ENCODE measurements around the gene MYO10. TPM values are rescaled to one million over a fixed set of nuclear protein-coding genes. Genes with fewer than 3 reads are reported as not detected.

Gene MYO10
- total and polyA plus RNA-seq, 2 experiments from 2014 or later, result 119 to 276 TPM

GRCh38 chr5:16763211-16763610 is 172.9 kb downstream of the MYO10 start:
- Mint-ChIP-seq H3K4me1 (peaks cover 12% of the 10 kb centered on the region; the same call in 2 of the 3 replicates), H3K27me3 (ENCODE audit: insufficient read depth, low read depth, poor library complexity) (no peaks in the 10 kb centered on the region), H3K9me3 (no peaks in the 10 kb centered on the region), H3K4me3 (no peak overlapping the region), H3K36me3 (ENCODE audit: low read depth) (peaks cover 44% of the 10 kb centered on the region; the same call in 2 of the 3 replicates), H3K27ac (no peak overlapping the region)
- H3F3A ChIP-seq (replicated peaks; ENCODE audit: low read depth), result no peaks in the 10 kb centered on the region
- TF ChIP-seq ZNF462 (CRISPR knock-in tag; IDR thresholded peaks at IDR 0.05), result no peak
- TF ChIP-seq CREB1 (CRISPR knock-in tag; IDR thresholded peaks at IDR 0.05; ENCODE audit: low read depth), result no peak
- no peak for TF ChIP-seq POLR2AphosphoS5 (IDR thresholded peaks at IDR 0.05; ENCODE audit: low read depth)
- TF ChIP-seq, protein P1, sequence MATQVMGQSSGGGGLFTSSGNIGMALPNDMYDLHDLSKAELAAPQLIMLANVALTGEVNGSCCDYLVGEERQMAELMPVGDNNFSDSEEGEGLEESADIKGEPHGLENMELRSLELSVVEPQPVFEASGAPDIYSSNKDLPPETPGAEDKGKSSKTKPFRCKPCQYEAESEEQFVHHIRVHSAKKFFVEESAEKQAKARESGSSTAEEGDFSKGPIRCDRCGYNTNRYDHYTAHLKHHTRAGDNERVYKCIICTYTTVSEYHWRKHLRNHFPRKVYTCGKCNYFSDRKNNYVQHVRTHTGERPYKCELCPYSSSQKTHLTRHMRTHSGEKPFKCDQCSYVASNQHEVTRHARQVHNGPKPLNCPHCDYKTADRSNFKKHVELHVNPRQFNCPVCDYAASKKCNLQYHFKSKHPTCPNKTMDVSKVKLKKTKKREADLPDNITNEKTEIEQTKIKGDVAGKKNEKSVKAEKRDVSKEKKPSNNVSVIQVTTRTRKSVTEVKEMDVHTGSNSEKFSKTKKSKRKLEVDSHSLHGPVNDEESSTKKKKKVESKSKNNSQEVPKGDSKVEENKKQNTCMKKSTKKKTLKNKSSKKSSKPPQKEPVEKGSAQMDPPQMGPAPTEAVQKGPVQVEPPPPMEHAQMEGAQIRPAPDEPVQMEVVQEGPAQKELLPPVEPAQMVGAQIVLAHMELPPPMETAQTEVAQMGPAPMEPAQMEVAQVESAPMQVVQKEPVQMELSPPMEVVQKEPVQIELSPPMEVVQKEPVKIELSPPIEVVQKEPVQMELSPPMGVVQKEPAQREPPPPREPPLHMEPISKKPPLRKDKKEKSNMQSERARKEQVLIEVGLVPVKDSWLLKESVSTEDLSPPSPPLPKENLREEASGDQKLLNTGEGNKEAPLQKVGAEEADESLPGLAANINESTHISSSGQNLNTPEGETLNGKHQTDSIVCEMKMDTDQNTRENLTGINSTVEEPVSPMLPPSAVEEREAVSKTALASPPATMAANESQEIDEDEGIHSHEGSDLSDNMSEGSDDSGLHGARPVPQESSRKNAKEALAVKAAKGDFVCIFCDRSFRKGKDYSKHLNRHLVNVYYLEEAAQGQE (IDR thresholded peaks at IDR 0.05; ENCODE audit: unreplicated experiment), result no peak
- no peak for TF ChIP-seq JUNB (IDR thresholded peaks at IDR 0.05; ENCODE audit: unreplicated experiment)
- TF ChIP-seq, protein P2, sequence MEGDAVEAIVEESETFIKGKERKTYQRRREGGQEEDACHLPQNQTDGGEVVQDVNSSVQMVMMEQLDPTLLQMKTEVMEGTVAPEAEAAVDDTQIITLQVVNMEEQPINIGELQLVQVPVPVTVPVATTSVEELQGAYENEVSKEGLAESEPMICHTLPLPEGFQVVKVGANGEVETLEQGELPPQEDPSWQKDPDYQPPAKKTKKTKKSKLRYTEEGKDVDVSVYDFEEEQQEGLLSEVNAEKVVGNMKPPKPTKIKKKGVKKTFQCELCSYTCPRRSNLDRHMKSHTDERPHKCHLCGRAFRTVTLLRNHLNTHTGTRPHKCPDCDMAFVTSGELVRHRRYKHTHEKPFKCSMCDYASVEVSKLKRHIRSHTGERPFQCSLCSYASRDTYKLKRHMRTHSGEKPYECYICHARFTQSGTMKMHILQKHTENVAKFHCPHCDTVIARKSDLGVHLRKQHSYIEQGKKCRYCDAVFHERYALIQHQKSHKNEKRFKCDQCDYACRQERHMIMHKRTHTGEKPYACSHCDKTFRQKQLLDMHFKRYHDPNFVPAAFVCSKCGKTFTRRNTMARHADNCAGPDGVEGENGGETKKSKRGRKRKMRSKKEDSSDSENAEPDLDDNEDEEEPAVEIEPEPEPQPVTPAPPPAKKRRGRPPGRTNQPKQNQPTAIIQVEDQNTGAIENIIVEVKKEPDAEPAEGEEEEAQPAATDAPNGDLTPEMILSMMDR (conservative IDR thresholded peaks at IDR 0.05; ENCODE audit: low read depth in 2 of 2), result no peak
- no peak for TF ChIP-seq STAT1 (IDR thresholded peaks at IDR 0.05; ENCODE audit: unreplicated experiment)
- TF ChIP-seq ETS1 (IDR thresholded peaks at IDR 0.05), result no peak
- TF ChIP-seq NANOG (IDR thresholded peaks at IDR 0.05; ENCODE audit: borderline replicate concordance), result no peak
- no peak for TF ChIP-seq ZNF114 (CRISPR knock-in tag; IDR thresholded peaks at IDR 0.05)
- no peak for TF ChIP-seq EZH2phosphoT487 (IDR thresholded peaks at IDR 0.05; ENCODE audit: unreplicated experiment)
- no peak for TF ChIP-seq ZNF331 (CRISPR knock-in tag; IDR thresholded peaks at IDR 0.05; ENCODE audit: low read depth)
- no peak for TF ChIP-seq EZH2 (IDR thresholded peaks at IDR 0.05; ENCODE audit: low read depth, unreplicated experiment)
- H3K27me3 ChIP-seq (ENCODE audit: insufficient read depth), result no peaks in the 10 kb centered on the region
- no peak overlapping the region for H3K27ac ChIP-seq (ENCODE audit: low read depth)
- ATAC-seq (no peak), DNase-seq (ENCODE audit: low spot score) (no peak)
- no peaks in the 10 kb centered on the region for H3K79me2 ChIP-seq (replicated peaks; ENCODE audit: insufficient read depth)
- H3K36me3 ChIP-seq (ENCODE audit: insufficient read depth), result peaks cover 15% of the 10 kb centered on the region
- no peaks in the 10 kb centered on the region for H4K20me1 ChIP-seq (replicated peaks; ENCODE audit: insufficient read depth)
- H3K4me3 ChIP-seq, result no peak overlapping the region
- no peaks in the 10 kb centered on the region for H3K4me1 ChIP-seq (ENCODE audit: insufficient read depth)
- no peak overlapping the region for H3K4me2 ChIP-seq
- no peaks in the 10 kb centered on the region for H3K9me2 ChIP-seq (ENCODE audit: insufficient read depth)
- H2AFZ ChIP-seq, result no peak overlapping the region

All from GM23338 (cell line).